ENCODE measurements around the gene SPOCK2.

SPOCK2 gene

GRCh38 chr10:72072046-72072445 lies 16.3 kb downstream of the SPOCK2 start:
- in situ Hi-C loops (cut with HindIII; ENCODE audit: low pct_unique_long_range_greater_than_20kb, low sequenced_read_pairs), result no loop called here
- no peak for TF ChIP-seq JUND (IDR thresholded peaks at IDR 0.05; ENCODE audit: low read depth)
- DNase-seq (ENCODE audit: low read depth in 1 of 2, low spot score in 1 of 2), result no peak

GRCh38 chr10:72069751-72070526 lies 18.4 kb downstream of the SPOCK2 start:
- no peak for TF ChIP-seq JUND (IDR thresholded peaks at IDR 0.05; ENCODE audit: low read depth)
- no peak for DNase-seq (ENCODE audit: low read depth in 1 of 2, low spot score in 1 of 2)
- in situ Hi-C loops (cut with HindIII; ENCODE audit: low pct_unique_long_range_greater_than_20kb, low sequenced_read_pairs), result no loop called here

GRCh38 chr10:72068901-72069446 lies 19.4 kb downstream of the SPOCK2 start:
- no peak for DNase-seq (ENCODE audit: low read depth in 1 of 2, low spot score in 1 of 2)
- in situ Hi-C loops (cut with HindIII; ENCODE audit: low pct_unique_long_range_greater_than_20kb, low sequenced_read_pairs), result no loop called here
- TF ChIP-seq JUND (IDR thresholded peaks at IDR 0.05; ENCODE audit: low read depth), result no peak

DNA sequence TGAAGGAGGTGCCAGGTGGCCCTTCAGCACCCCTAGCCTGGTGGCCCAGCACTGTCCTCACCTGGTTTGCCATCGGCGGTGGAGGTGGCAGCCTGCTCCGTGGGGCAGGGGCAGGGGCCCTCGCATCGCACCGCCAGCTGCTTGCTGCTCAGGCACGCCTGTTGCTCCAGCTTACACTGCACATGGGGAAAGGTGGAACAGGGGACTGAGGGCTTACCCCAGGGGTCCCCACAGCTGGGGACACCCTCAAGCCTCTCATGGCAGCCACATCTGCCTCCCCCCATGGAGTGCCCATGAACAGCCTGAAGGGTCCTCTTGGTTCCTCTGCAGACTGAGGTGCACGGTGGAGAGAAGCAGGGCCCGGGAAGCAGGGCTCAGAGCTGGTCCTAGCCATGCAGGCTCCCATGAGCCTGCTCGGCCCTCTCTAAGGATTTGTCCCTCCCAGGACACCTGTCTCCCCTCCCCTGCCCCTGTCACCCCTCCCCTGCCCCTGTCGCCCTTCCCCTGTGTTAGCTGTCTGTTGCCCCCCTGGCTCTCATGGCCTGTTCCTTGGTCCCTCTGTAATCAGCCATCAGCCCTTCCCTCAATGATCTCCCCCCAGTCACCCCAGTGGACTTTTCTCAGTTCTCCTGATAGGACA lies 20.1 kb downstream of the SPOCK2 start:
- in situ Hi-C loops (cut with HindIII; ENCODE audit: low pct_unique_long_range_greater_than_20kb, low sequenced_read_pairs), result no loop called here
- TF ChIP-seq JUND (IDR thresholded peaks at IDR 0.05; ENCODE audit: low read depth), result no peak
- no peak for DNase-seq (ENCODE audit: low read depth in 1 of 2, low spot score in 1 of 2)

- no peak for DNase-seq (ENCODE audit: low read depth in 1 of 2, low spot score in 1 of 2)
- in situ Hi-C loops (cut with HindIII; ENCODE audit: low pct_unique_long_range_greater_than_20kb, low sequenced_read_pairs), result no loop called here
- TF ChIP-seq JUND (IDR thresholded peaks at IDR 0.05; ENCODE audit: low read depth), result no peak
Measured at GRCh38 chr10:72067463-72068125, 20.8 kb downstream of the SPOCK2 start.

DNA sequence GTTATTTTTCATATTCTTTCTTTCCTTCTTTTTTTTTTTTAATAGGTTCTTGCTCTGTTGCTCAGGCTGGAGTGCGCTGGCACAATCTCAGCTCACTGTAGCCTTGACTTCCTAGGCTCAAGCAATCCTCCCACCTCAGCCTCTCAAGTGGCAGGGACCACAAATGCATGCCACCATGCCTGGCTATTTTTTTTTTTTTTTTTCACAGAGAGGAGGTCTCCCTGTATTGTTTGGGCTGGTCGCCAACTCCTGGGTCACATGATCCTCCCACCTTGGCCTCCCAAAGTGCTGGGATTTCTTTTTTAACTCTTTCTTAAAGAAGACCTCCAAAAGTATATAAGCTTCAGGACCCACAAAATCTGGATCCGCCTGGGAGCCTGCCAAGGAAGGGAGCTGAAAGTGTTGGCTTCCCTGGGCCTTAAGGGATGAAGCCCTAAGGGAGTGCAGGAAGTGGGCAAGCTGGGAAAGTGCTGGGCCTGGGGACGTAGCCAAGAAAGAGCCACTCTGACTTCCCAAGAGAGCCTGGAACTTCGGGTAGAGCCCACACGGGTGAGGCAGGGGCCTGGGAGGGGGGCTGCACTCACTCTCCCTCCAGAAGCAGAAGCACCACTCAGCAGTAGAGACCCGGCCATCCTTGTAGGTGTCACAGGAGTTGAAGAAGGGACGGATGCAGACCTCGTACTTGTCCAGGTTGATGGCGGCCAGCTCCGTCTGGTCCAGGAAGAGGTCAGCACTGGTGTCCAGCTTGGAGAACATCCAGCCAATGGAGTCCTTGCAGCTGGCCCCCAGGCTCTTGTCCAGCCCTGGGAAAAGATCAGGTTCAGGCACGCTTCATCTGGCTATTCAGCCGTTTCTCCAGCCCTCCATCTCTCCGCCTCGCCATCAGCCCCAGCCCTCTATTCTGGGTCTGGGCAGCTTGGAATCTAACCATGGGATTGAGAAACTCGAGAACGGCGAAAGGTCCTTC lies 21.8 kb downstream of the SPOCK2 start:
- in situ Hi-C loops (cut with HindIII; ENCODE audit: low pct_unique_long_range_greater_than_20kb, low sequenced_read_pairs), result no loop called here
- DNase-seq (ENCODE audit: low read depth in 1 of 2, low spot score in 1 of 2), result no peak
- no peak for TF ChIP-seq JUND (IDR thresholded peaks at IDR 0.05; ENCODE audit: low read depth)

DNA sequence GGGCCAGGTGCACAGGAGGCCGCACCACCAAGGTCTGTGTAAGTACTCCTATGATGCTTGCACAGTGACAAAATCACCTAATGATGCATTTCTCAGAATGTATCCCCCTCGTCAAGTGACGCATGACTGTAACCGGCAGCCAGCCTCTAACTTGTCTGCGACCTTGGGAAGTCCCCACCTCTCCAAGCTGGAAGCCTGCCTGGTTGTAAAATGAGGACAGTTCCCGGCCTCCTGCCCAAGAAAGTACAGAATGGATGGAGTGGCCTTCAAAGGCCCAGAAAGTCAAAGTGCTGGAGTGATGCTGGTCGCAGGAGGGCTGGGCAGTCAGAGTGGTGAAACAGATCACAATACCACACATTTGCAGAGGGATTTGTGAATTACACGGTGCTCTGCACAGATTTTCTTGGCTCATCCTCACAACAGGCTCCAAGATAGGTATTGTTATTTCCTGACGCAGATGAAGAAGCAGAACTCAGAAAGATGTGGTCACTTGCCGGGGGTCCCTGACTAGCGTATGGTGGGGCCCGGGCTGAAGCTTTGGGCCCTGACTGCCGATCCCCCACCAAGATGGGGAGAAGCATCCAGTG lies 22.8 kb downstream of the SPOCK2 start:
- TF ChIP-seq JUND (IDR thresholded peaks at IDR 0.05; ENCODE audit: low read depth), result no peak
- no peak for DNase-seq (ENCODE audit: low read depth in 1 of 2, low spot score in 1 of 2)
- in situ Hi-C loops (cut with HindIII; ENCODE audit: low pct_unique_long_range_greater_than_20kb, low sequenced_read_pairs), result no loop called here

GRCh38 chr10:72063703-72064391 lies 24.5 kb downstream of the SPOCK2 start:
- DNase-seq (ENCODE audit: low read depth in 1 of 2, low spot score in 1 of 2), result no peak
- TF ChIP-seq JUND (IDR thresholded peaks at IDR 0.05; ENCODE audit: low read depth), result no peak
- in situ Hi-C loops (cut with HindIII; ENCODE audit: low pct_unique_long_range_greater_than_20kb, low sequenced_read_pairs), result no loop called here

GRCh38 chr10:72062832-72063702 lies 25.3 kb downstream of the SPOCK2 start:
- in situ Hi-C loops (cut with HindIII; ENCODE audit: low pct_unique_long_range_greater_than_20kb, low sequenced_read_pairs), result no loop called here
- DNase-seq (ENCODE audit: low read depth in 1 of 2, low spot score in 1 of 2), result no peak
- no peak for TF ChIP-seq JUND (IDR thresholded peaks at IDR 0.05; ENCODE audit: low read depth)

DNA sequence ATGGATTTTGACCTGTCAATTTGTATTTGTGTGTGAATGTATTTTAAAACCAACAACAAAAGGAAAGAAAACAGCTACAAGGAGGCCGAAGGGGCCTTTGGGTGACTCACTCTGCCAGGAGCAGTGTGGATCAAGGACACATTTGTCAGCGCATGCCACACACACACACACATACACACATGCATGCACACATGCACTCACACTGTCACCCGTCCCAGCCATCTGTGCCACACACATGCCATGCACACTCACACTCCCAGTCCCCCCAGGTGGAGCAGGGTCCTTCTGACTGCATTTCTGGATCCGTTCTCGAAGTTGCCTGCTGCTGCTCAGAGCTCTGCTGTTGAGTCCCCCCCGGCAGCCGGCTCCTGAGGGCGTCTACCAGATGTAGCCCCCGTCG lies 26.0 kb downstream of the SPOCK2 start:
- in situ Hi-C loops (cut with HindIII; ENCODE audit: low pct_unique_long_range_greater_than_20kb, low sequenced_read_pairs), result no loop called here

More for the DNA sequence above, 26.0 kb downstream of the SPOCK2 start:
- no peak for TF ChIP-seq JUND (IDR thresholded peaks at IDR 0.05; ENCODE audit: low read depth)
- DNase-seq (ENCODE audit: low read depth in 1 of 2, low spot score in 1 of 2), result no peak

All from T47D (cell line).